HEK293 (cell line): ENCODE data around the gene CD300E.
"Not testable (repeated sequence)": the region's sequence is repeated elsewhere in the genome, so short reads cannot be mapped to it uniquely, and the experiment has no call there.

ENCODE experiments used
- CTCF ChIA-PET: fragments of 350-600 bp; formaldehyde crosslinking; extraction: SDS; loops from one replicate; lab custom pipeline; 2021; ENCODE audit warnings: antibody characterized with exemption; lab: Yijun Ruan, JAX
- POLR2A ChIA-PET: fragments of 300-600 bp; formaldehyde crosslinking; extraction: SDS; loops from one replicate; lab custom pipeline; 2020; ENCODE audit warnings: antibody characterized with exemption, inconsistent platforms; lab: Yijun Ruan, JAX
- H3K27ac ChIP-seq: fragments of 200-500 bp; sonication (Bioruptor generic); 2 replicates; pipeline ENCODE4 v1.5.1; 2014; ENCODE audit warnings: low read depth, low read length, control low read depth, inconsistent platforms; ENCODE audit errors: extremely low read depth
- H3K36me3 ChIP-seq, 2 experiments: fragments of 200-500 bp in 1 of 2; sonication (Bioruptor generic) in 1 of 2; 1 replicate in 1 of 2; 2 replicates in 1 of 2; pipeline ENCODE4 v1.5.1; 2014 to 2017; ENCODE audit warnings: inconsistent platforms in 2 of 2, low read length in 2 of 2; ENCODE audit not compliant: control insufficient read depth in 2 of 2, insufficient read depth in 1 of 2
- H3K4me1 ChIP-seq: fragments of 200-500 bp; sonication (Bioruptor generic); 2 replicates; pipeline ENCODE4 v1.5.1; 2014; ENCODE audit warnings: mild to moderate bottlenecking, low read length, inconsistent platforms; ENCODE audit not compliant: control insufficient read depth, insufficient read depth
- H3K4me3 ChIP-seq: 2 replicates; pipeline ENCODE4 v1.5.1; 2011; ENCODE audit warnings: low read depth, mild to moderate bottlenecking, control low read depth, low read length, moderate library complexity
- H3K9me3 ChIP-seq: fragments of 200-500 bp; sonication (Bioruptor generic); 2 replicates; pipeline ENCODE4 v1.5.1; 2014; ENCODE audit warnings: low read depth, low read length, inconsistent platforms; ENCODE audit not compliant: control insufficient read depth, insufficient read depth
- EGR2 ChIP-seq: fragments of 450-650 bp; formaldehyde crosslinking; IDR thresholded peaks from 2 replicates; pipeline ENCODE4 v1.5.1; 2016; ENCODE audit warnings: low read depth, missing biosample characterization, missing genetic modification characterization
- MZF1 ChIP-seq: fragments of 450-650 bp; formaldehyde crosslinking; IDR thresholded peaks from 2 replicates; pipeline ENCODE4 v1.5.1; 2017; ENCODE audit warnings: missing biosample characterization, missing genetic modification characterization, borderline replicate concordance
- OVOL3 ChIP-seq: fragments of 450-650 bp; formaldehyde crosslinking; IDR thresholded peaks from 2 replicates; pipeline ENCODE4 v1.5.1; 2016; ENCODE audit warnings: missing biosample characterization, missing genetic modification characterization
- SP7 ChIP-seq: fragments of 450-650 bp; formaldehyde crosslinking; IDR thresholded peaks from 2 replicates; pipeline ENCODE4 v1.5.1; 2016; ENCODE audit warnings: missing biosample characterization, missing genetic modification characterization
- TSHZ1 ChIP-seq: fragments of 450-650 bp; formaldehyde crosslinking; IDR thresholded peaks from 2 replicates; pipeline ENCODE4 v1.5.1; 2016; ENCODE audit warnings: missing biosample characterization, missing genetic modification characterization, borderline replicate concordance
- ZBTB20 ChIP-seq: fragments of 450-650 bp; formaldehyde crosslinking; IDR thresholded peaks from 2 replicates; pipeline ENCODE4 v1.5.1; 2016; ENCODE audit warnings: missing biosample characterization, missing genetic modification characterization
- ZBTB8A ChIP-seq: fragments of 450-650 bp; formaldehyde crosslinking; IDR thresholded peaks from 2 replicates; pipeline ENCODE4 v1.5.1; 2016; ENCODE audit warnings: missing biosample characterization, missing genetic modification characterization
- ZEB2 ChIP-seq: fragments of 450-650 bp; formaldehyde crosslinking; IDR thresholded peaks from 2 replicates; pipeline ENCODE4 v1.5.1; 2016; ENCODE audit warnings: missing biosample characterization, missing genetic modification characterization
- ZFHX2 ChIP-seq: fragments of 450-650 bp; formaldehyde crosslinking; conservative IDR thresholded peaks from 2 replicates; pipeline ENCODE4 v1.5.1; 2016; ENCODE audit warnings: missing biosample characterization, missing genetic modification characterization
- ZNF148 ChIP-seq: fragments of 450-650 bp; formaldehyde crosslinking; IDR thresholded peaks from 2 replicates; pipeline ENCODE4 v1.5.0; 2017; ENCODE audit warnings: missing biosample characterization, missing genetic modification characterization, borderline replicate concordance
- ZNF169 ChIP-seq: fragments of 450-650 bp; formaldehyde crosslinking; IDR thresholded peaks from 2 replicates; pipeline ENCODE4 v1.5.1; 2016; ENCODE audit warnings: missing biosample characterization, missing genetic modification characterization
- ZNF2 ChIP-seq: fragments of 450-650 bp; formaldehyde crosslinking; IDR thresholded peaks from 2 replicates; pipeline ENCODE4 v1.5.1; 2016; ENCODE audit warnings: missing biosample characterization, missing genetic modification characterization
- ZNF37A ChIP-seq: fragments of 450-650 bp; IDR thresholded peaks from 2 replicates; pipeline ENCODE4 v1.5.1; 2018; ENCODE audit warnings: missing biosample characterization, missing genetic modification characterization
- ZNF423 ChIP-seq: fragments of 450-650 bp; formaldehyde crosslinking; IDR thresholded peaks from 2 replicates; pipeline ENCODE4 v1.5.1; 2016; ENCODE audit warnings: missing biosample characterization, missing genetic modification characterization
- ZNF558 ChIP-seq: fragments of 450-650 bp; formaldehyde crosslinking; IDR thresholded peaks from 2 replicates; pipeline ENCODE4 v1.5.1; 2016; ENCODE audit warnings: missing biosample characterization, missing genetic modification characterization
- ZNF585B ChIP-seq: fragments of 450-650 bp; formaldehyde crosslinking; IDR thresholded peaks from 2 replicates; pipeline ENCODE4 v1.5.1; 2016; ENCODE audit warnings: missing biosample characterization, missing genetic modification characterization
- ZNF610 ChIP-seq: fragments of 450-650 bp; formaldehyde crosslinking; IDR thresholded peaks from 2 replicates; pipeline ENCODE4 v1.5.1; 2016; ENCODE audit warnings: missing biosample characterization, missing genetic modification characterization, borderline replicate concordance
- ZNF621 ChIP-seq: fragments of 450-650 bp; formaldehyde crosslinking; IDR thresholded peaks from 2 replicates; pipeline ENCODE4 v1.5.1; 2017; ENCODE audit warnings: missing biosample characterization, missing genetic modification characterization
- ZNF626 ChIP-seq: fragments of 450-650 bp; sonication (Bioruptor Pico); formaldehyde crosslinking; IDR thresholded peaks from 2 replicates; pipeline ENCODE4 v1.5.1; 2018; ENCODE audit warnings: missing biosample characterization, missing genetic modification characterization, inconsistent platforms
- ZNF704 ChIP-seq: fragments of 450-650 bp; formaldehyde crosslinking; IDR thresholded peaks from 2 replicates; pipeline ENCODE4 v1.5.1; 2016; ENCODE audit warnings: missing biosample characterization, missing genetic modification characterization
- ZNF777 ChIP-seq: fragments of 450-650 bp; formaldehyde crosslinking; IDR thresholded peaks from 2 replicates; pipeline ENCODE4 v1.5.1; 2017; ENCODE audit warnings: missing biosample characterization, missing genetic modification characterization, borderline replicate concordance
- ZNF785 ChIP-seq: fragments of 450-650 bp; formaldehyde crosslinking; IDR thresholded peaks from 2 replicates; pipeline ENCODE4 v1.5.1; 2016; ENCODE audit warnings: missing biosample characterization, missing genetic modification characterization

The CD300E gene

GRCh38 chr17:74636541-74637085 is 13.1 kb upstream of the CD300E start:
- CTCF ChIA-PET, result interaction anchor here (0.7 to 1.2 kb wide), 2 partner anchors 21 to 795 kb away, joined by 3 to 4 read pairs; no protein-coding TSS in a partner anchor
- H3K9me3 ChIP-seq, POLR2A ChIA-PET, H3K36me3 ChIP-seq, H3K27ac ChIP-seq, H3K4me1 ChIP-seq, H3K4me3 ChIP-seq: not testable (repeated sequence)

GRCh38 chr17:74635418-74635817 is 11.9 kb upstream of the CD300E start:
- Histone ChIP-seq H3K4me3 (no peak overlapping the region), H3K27ac (no peak overlapping the region), H3K36me3 (no peaks in the 10 kb centered on the region), H3K9me3 (no peaks in the 10 kb centered on the region), H3K4me1 (no peaks in the 10 kb centered on the region)
- CTCF ChIA-PET, result interaction anchor here (1.2 kb wide), 1 partner anchor 22 kb away, joined by 3 read pairs; no protein-coding TSS in a partner anchor
- TF ChIP-seq ZNF2 (tag by site-specific recombination) (no peak), ZNF704 (tag by site-specific recombination) (no peak), ZFHX2 (tag by site-specific recombination) (0 out of 2 replicates have a peak, but pooled peaks have one; percentile 21), EGR2 (tag by site-specific recombination) (0 out of 2 replicates have a peak, but pooled peaks have one; percentile 18)
- POLR2A ChIA-PET, result no interaction called here

- H3K9me3 ChIP-seq, result no peaks in the 10 kb centered on the region
- CTCF ChIA-PET, result interaction anchor here (0.7 to 1.7 kb wide), 2 partner anchors 67 to 152 kb away, joined by 4 read pairs; no protein-coding TSS in a partner anchor
- H3K36me3 ChIP-seq, result no peaks in the 10 kb centered on the region
- H3K4me1 ChIP-seq, result no peaks in the 10 kb centered on the region
- no peak for TF ChIP-seq ZEB2 (tag by site-specific recombination)
- no peak for TF ChIP-seq ZNF621 (tag by site-specific recombination)
- TF ChIP-seq ZNF148 (tag by site-specific recombination), result no peak
- no peak for TF ChIP-seq ZNF610 (tag by site-specific recombination)
- no peak for TF ChIP-seq ZNF626 (tag by site-specific recombination)
- no peak for TF ChIP-seq MZF1 (tag by site-specific recombination)
- TF ChIP-seq ZBTB8A (tag by site-specific recombination), result no peak
- no peak for TF ChIP-seq ZNF423 (tag by site-specific recombination)
- POLR2A ChIA-PET, result no interaction called here
- H3K27ac ChIP-seq, result no peak overlapping the region
- H3K4me3 ChIP-seq, result no peak overlapping the region
These were observed 9.8 kb upstream of the CD300E start for GRCh38 chr17:74633326-74633725.

- ChIA-PET POLR2A (no interaction called here), CTCF (interaction anchor here (1.7 kb wide), 1 partner anchor 66 kb away, joined by 4 read pairs; no protein-coding TSS in a partner anchor)
- Histone ChIP-seq H3K36me3 (no peaks in the 10 kb centered on the region), H3K9me3 (no peaks in the 10 kb centered on the region), H3K27ac (no peak overlapping the region), H3K4me1 (no peaks in the 10 kb centered on the region), H3K4me3 (no peak overlapping the region)
- TF ChIP-seq ZNF777 (no peak), ZBTB20 (tag by site-specific recombination) (no peak), OVOL3 (no peak), ZNF169 (tag by site-specific recombination) (no peak), TSHZ1 (no peak), ZNF558 (tag by site-specific recombination) (no peak), ZNF585B (tag by site-specific recombination) (no peak), SP7 (tag by site-specific recombination) (no peak), ZNF785 (tag by site-specific recombination) (no peak), ZNF37A (tag by site-specific recombination) (no peak)
These were observed 9.1 kb upstream of the CD300E start for GRCh38 chr17:74632617-74633016.
